ENCODE measurements around the gene TBC1D10A. TPM values are rescaled to one million over a fixed set of nuclear protein-coding genes. Genes with fewer than 3 reads are reported as not detected.
A peak's percentile ranks its signal among the peaks of the same experiment; 100 is the strongest.

TBC1D10A gene
- total RNA-seq, 1 experiment from 2014 or later: 18.6 TPM

DNA sequence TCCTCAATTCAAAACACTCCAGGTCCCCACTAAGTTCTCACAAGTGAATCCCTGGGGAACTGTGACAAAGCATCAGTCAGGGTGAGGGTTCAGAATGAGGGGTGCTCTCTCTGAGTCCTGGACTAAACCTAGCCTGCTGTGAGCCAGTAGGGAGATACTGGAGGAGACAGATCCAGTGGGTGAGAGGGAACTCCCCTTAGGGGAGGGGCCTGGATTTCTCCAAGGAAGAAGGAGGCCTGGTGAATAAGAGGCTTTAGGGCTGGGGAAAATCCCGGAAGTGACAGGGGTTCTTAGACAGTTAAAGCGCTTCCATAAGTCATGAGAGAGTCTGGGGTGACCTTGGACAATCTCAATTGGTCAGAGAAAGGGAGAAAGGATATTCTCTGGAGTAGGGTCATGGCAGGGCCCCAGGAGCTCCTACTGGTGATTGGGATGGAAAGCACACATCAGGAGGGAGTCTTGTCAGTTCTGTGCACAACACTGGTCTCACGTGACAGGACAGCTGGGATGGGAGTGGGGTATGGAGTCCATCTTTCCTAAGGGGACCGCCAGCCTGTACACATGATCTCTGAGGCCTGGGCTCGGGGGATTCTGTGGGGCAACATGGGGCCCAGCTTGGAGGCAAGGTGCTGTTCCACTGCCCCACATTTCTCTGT is 1.5 kb downstream of the TBC1D10A start:
- intact Hi-C loops (cut with micrococcal nuclease): no loop called here
- peaks cover 4% of the 10 kb centered on the region; the same call in 1 of the 2 replicates for H3K79me2 ChIP-seq (ENCODE audit: insufficient read depth, low read length)
- no TSS peak for BruUV-seq (replicated peaks)
- no peak for TF ChIP-seq ELF1 (IDR thresholded peaks at IDR 0.05; ENCODE audit: borderline replicate concordance, low read depth)
- TF ChIP-seq EZH2 (IDR thresholded peaks at IDR 0.05): no peak
- peak overlapping the region; percentile 93 for H3K4me2 ChIP-seq (ENCODE audit: low read length)
- no peaks in the 10 kb centered on the region for H3K9me3 ChIP-seq (ENCODE audit: control insufficient read depth in 1 of 2, insufficient read depth in 1 of 2, low read depth in 1 of 2, low read length in 2 of 2)
- POLR2A ChIA-PET: interaction anchor here (0.7 to 1.5 kb wide), 2 partner anchors 37 to 205 kb away, joined by 3 to 6 read pairs; partner anchors contain the start of gene CASTOR1
- RAD21 ChIA-PET (ENCODE audit: low non-redundant PET in 1 of 2, low total read pairs in 2 of 2, uncharacterized antibody in 2 of 2, unreplicated experiment in 2 of 2): no interaction called here
- H2AFZ ChIP-seq (ENCODE audit: low read depth, low read length, poor library complexity, severe bottlenecking): no peak overlapping the region
- peak overlapping the region; percentile 16; the same call in 1 of the 2 replicates for H3K27ac ChIP-seq (ENCODE audit: low read depth, low read length)
- ATAC-seq (no peak), DNase-seq (ENCODE audit: low read depth, low spot score) (no peak)
- CTCF ChIA-PET: interaction anchor here (6.4 kb wide), 1 partner anchor 36 kb away, joined by 81 read pairs; the partner anchor contains the start of gene CASTOR1
- peaks cover 26 to 39% of the 10 kb centered on the region in 2 experiments for H3K4me1 ChIP-seq (ENCODE audit: control insufficient read depth in 1 of 2, insufficient read depth in 2 of 2, low read length in 2 of 2)
- no peaks in the 10 kb centered on the region for H4K20me1 ChIP-seq (ENCODE audit: insufficient read depth)
- no peaks in the 10 kb centered on the region for H3K27me3 ChIP-seq (ENCODE audit: insufficient read depth, low read length)
- H3K9ac ChIP-seq (ENCODE audit: low read length): peak overlapping the region; percentile 67; the same call in 1 of the 2 replicates
- H3K4me3 ChIP-seq (replicated peaks in 1 of 2; ENCODE audit: low read depth in 1 of 2, low read length in 2 of 2): peak overlapping the region; percentile 69 to 78
- no peaks in the 10 kb centered on the region for H3K36me3 ChIP-seq (ENCODE audit: control insufficient read depth in 1 of 2, insufficient read depth in 2 of 2, low read length in 2 of 2)
- no peaks in the 10 kb centered on the region for H3K9me2 ChIP-seq (ENCODE audit: insufficient read depth)

DNA sequence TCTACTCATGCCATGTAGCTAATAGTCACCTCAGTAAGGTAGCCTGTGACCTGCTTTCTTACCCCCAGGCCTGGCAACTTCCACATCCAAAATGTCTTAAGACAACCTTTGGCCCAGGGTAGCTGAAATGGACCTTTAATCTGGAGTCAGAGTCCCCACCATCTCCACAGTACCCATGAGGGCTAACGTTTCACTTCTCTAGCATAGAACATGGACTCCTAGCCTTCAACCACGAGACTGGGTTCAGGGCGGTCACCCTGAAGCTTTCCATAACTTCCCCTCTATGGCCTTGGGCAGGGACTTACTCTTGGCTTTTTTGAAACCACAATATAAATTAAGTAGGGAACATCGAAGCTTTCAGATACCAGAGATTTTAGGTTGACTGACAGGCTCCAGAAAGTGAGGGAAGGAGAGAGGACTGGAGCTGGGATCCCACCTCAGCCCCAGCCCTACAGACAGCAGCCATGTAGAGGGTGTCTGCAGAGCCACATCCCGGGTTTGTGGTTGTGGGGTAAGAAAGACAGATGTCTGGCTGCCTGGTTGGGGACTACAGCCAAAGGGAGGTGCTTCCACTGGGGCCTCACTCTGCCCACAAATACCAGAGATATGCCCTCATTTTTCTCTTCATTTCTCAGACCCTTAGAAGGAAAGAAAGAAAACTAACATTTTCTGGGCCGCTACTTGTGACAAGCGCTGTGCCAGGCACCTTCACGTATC is 2.6 kb downstream of the TBC1D10A start:
- no peak overlapping the region for H3K4me2 ChIP-seq (ENCODE audit: low read length)
- H3K4me1 ChIP-seq (ENCODE audit: control insufficient read depth in 1 of 2, insufficient read depth in 2 of 2, low read length in 2 of 2): peaks cover 26 to 39% of the 10 kb centered on the region in 2 experiments
- ATAC-seq (no peak), DNase-seq (ENCODE audit: low read depth, low spot score) (no peak)
- no peak overlapping the region for H3K4me3 ChIP-seq (replicated peaks in 1 of 2; ENCODE audit: low read depth in 1 of 2, low read length in 2 of 2)
- ChIA-PET RAD21 (ENCODE audit: low non-redundant PET in 1 of 2, low total read pairs in 2 of 2, uncharacterized antibody in 2 of 2, unreplicated experiment in 2 of 2) (no interaction called here), CTCF (interaction anchor here (6.4 kb wide), 1 partner anchor 35 kb away, joined by 81 read pairs; the partner anchor contains the start of gene CASTOR1), POLR2A (interaction anchor here (1.5 kb wide), 1 partner anchor 36 kb away, joined by 6 read pairs; the partner anchor contains the start of gene CASTOR1)
- BruUV-seq (replicated peaks): TSS peak; percentile 24
- H3K79me2 ChIP-seq (ENCODE audit: insufficient read depth, low read length): peaks cover 4% of the 10 kb centered on the region; the same call in 1 of the 2 replicates
- no peaks in the 10 kb centered on the region for H3K9me3 ChIP-seq (ENCODE audit: control insufficient read depth in 1 of 2, insufficient read depth in 1 of 2, low read depth in 1 of 2, low read length in 2 of 2)
- no peaks in the 10 kb centered on the region for H3K9me2 ChIP-seq (ENCODE audit: insufficient read depth)
- H2AFZ ChIP-seq (ENCODE audit: low read depth, low read length, poor library complexity, severe bottlenecking): no peak overlapping the region
- H4K20me1 ChIP-seq (ENCODE audit: insufficient read depth): no peaks in the 10 kb centered on the region
- no peak overlapping the region for H3K27ac ChIP-seq (ENCODE audit: low read depth, low read length)
- no peaks in the 10 kb centered on the region for H3K27me3 ChIP-seq (ENCODE audit: insufficient read depth, low read length)
- intact Hi-C loops (cut with micrococcal nuclease): no loop called here
- no peak overlapping the region for H3K9ac ChIP-seq (ENCODE audit: low read length)
- TF ChIP-seq TCF7L2 (IDR thresholded peaks at IDR 0.05; ENCODE audit: borderline replicate concordance, extremely low read depth, insufficient read depth, insufficient read length) (no peak), FOSL1 (IDR thresholded peaks at IDR 0.05; ENCODE audit: low read depth) (no peak), POLR2A (IDR thresholded peaks at IDR 0.05; ENCODE audit: borderline replicate concordance, extremely low read depth, insufficient read depth, insufficient read length) (no peak), CTCF (IDR thresholded peaks at IDR 0.05 in 2 of 3, conservative IDR thresholded peaks at IDR 0.05 in 1 of 3; ENCODE audit: borderline replicate concordance in 1 of 3, insufficient read depth in 1 of 3, low read depth in 2 of 3, low read length in 2 of 3) (no peak), SIN3A (IDR thresholded peaks at IDR 0.05; ENCODE audit: low read depth) (no peak)
- TF ChIP-seq, protein P1, sequence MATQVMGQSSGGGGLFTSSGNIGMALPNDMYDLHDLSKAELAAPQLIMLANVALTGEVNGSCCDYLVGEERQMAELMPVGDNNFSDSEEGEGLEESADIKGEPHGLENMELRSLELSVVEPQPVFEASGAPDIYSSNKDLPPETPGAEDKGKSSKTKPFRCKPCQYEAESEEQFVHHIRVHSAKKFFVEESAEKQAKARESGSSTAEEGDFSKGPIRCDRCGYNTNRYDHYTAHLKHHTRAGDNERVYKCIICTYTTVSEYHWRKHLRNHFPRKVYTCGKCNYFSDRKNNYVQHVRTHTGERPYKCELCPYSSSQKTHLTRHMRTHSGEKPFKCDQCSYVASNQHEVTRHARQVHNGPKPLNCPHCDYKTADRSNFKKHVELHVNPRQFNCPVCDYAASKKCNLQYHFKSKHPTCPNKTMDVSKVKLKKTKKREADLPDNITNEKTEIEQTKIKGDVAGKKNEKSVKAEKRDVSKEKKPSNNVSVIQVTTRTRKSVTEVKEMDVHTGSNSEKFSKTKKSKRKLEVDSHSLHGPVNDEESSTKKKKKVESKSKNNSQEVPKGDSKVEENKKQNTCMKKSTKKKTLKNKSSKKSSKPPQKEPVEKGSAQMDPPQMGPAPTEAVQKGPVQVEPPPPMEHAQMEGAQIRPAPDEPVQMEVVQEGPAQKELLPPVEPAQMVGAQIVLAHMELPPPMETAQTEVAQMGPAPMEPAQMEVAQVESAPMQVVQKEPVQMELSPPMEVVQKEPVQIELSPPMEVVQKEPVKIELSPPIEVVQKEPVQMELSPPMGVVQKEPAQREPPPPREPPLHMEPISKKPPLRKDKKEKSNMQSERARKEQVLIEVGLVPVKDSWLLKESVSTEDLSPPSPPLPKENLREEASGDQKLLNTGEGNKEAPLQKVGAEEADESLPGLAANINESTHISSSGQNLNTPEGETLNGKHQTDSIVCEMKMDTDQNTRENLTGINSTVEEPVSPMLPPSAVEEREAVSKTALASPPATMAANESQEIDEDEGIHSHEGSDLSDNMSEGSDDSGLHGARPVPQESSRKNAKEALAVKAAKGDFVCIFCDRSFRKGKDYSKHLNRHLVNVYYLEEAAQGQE (IDR thresholded peaks at IDR 0.05; ENCODE audit: low read depth): no peak
- H3K36me3 ChIP-seq (ENCODE audit: control insufficient read depth in 1 of 2, insufficient read depth in 2 of 2, low read length in 2 of 2): no peaks in the 10 kb centered on the region

Measured in HCT116 (cell line).